Endothelial cell of umbilical vein (primary cell): ENCODE data around the gene WDR26. TPM values are rescaled to one million over a fixed set of nuclear protein-coding genes. Genes with fewer than 3 reads are reported as not detected.
"Not testable (repeated sequence)": the region's sequence is repeated elsewhere in the genome, so short reads cannot be mapped to it uniquely, and the experiment has no call there.

Experiments
- BruUV-seq: library from RNA; stranded (reverse); fragments of 400-500 nt; replicated peaks from 2 replicates; lab custom pipeline; 2021; lab: Mats Ljungman, UMichigan
- CTCF ChIA-PET: fragments of 300-600, 350-600 bp; sonication (Branson Sonifier 250); formaldehyde crosslinking; loops from one replicate; lab custom pipeline; 2021; ENCODE audit warnings: antibody characterized with exemption, inconsistent platforms; lab: Charles Lee
- POLR2A ChIA-PET: fragments of 300-600, 350-600 bp; sonication (Branson Sonifier 250); formaldehyde crosslinking; loops from one replicate; lab custom pipeline; 2021; ENCODE audit warnings: antibody characterized with exemption, inconsistent platforms; lab: Charles Lee
- DNase-seq: peaks from one replicate; pipeline ENCODE4 v3.0.0-alpha.2; 2011; ENCODE audit warnings: low read depth, low spot score
- FAIRE-seq: peaks from 2 replicates; lab custom pipeline; 2011; peaks lifted over from hg19 to GRCh38; lab: Jason Lieb, UNC
- H2AFZ ChIP-seq: 2 replicates; pipeline ENCODE4 v1.6.0; 2012; ENCODE audit warnings: low read depth, low read length, control low read depth, inconsistent platforms
- H3K27ac ChIP-seq: 2 replicates; pipeline ENCODE4 v1.5.1; 2011; ENCODE audit warnings: low read depth, mild to moderate bottlenecking, control low read depth, low read length, moderate library complexity; ENCODE audit not compliant: insufficient read depth
- H3K27me3 ChIP-seq, 2 experiments: 2 replicates each; pipeline versions ENCODE4 v1.6.0 to v1.6.1; 2011; ENCODE audit warnings: low read length in 2 of 2, mixed read lengths in 1 of 2; ENCODE audit not compliant: control insufficient read depth in 2 of 2, insufficient read depth in 2 of 2
- H3K36me3 ChIP-seq, 2 experiments: 2 replicates in 1 of 2; 3 replicates in 1 of 2; pipeline ENCODE4 v1.5.1; 2011; ENCODE audit warnings: low read length in 2 of 2, mild to moderate bottlenecking in 1 of 2, moderate library complexity in 1 of 2; ENCODE audit not compliant: control insufficient read depth in 2 of 2, insufficient read depth in 2 of 2; ENCODE audit errors: extremely low read depth in 1 of 2
- H3K4me1 ChIP-seq: 3 replicates; pipeline ENCODE4 v1.5.1; 2011; ENCODE audit warnings: mild to moderate bottlenecking, low read length; ENCODE audit not compliant: control insufficient read depth, insufficient read depth; ENCODE audit errors: extremely low read depth
- H3K4me2 ChIP-seq: 2 replicates; pipeline ENCODE4 v1.6.1; 2011; ENCODE audit warnings: low read length, control low read depth, mixed read lengths; ENCODE audit not compliant: insufficient read depth
- H3K4me3 ChIP-seq, 3 experiments: fragments of 200-600 bp in 1 of 3; sonication (generic), shearing (Covaris generic) in 1 of 3; replicated peaks in 1 of 3; 2 replicates each; pipeline ENCODE4 v1.5.1; 2011 to 2016; ENCODE audit warnings: control low read depth in 3 of 3, low read length in 3 of 3, mild to moderate bottlenecking in 2 of 3, inconsistent platforms in 1 of 3, low read depth in 1 of 3, moderate library complexity in 1 of 3; ENCODE audit not compliant: insufficient read depth in 1 of 3
- H3K79me2 ChIP-seq: 2 replicates; pipeline ENCODE4 v1.6.0; 2012; ENCODE audit warnings: low read length, inconsistent platforms; ENCODE audit not compliant: control insufficient read depth, insufficient read depth
- H3K9ac ChIP-seq: replicated peaks from 2 replicates; pipeline ENCODE3; 2011; ENCODE audit warnings: low read length, control low read depth; ENCODE audit not compliant: insufficient read depth; ENCODE audit errors: extremely low read depth
- H3K9me1 ChIP-seq: replicated peaks from 3 replicates; pipeline ENCODE4 v1.6.0; 2011; ENCODE audit warnings: mild to moderate bottlenecking, low read length; ENCODE audit not compliant: control insufficient read depth, insufficient read depth; ENCODE audit errors: extremely low read depth
- H3K9me3 ChIP-seq: replicated peaks from 2 replicates; pipeline ENCODE4 v1.5.1; 2012; ENCODE audit warnings: low read length, inconsistent platforms; ENCODE audit not compliant: control insufficient read depth, insufficient read depth
- H4K20me1 ChIP-seq: replicated peaks from 2 replicates; pipeline ENCODE3; 2011; ENCODE audit warnings: mild to moderate bottlenecking, low read length; ENCODE audit not compliant: control insufficient read depth, insufficient read depth; ENCODE audit errors: extremely low read depth
- CTCF ChIP-seq, 2 donors: IDR thresholded peaks; 1 replicate in 1 of 2; 2 replicates in 1 of 2; pipeline ENCODE4 v1.5.1; 2011; ENCODE audit warnings: low read length in 2 of 2, mild to moderate bottlenecking in 2 of 2, moderate library complexity in 2 of 2, control low read depth in 1 of 2, inconsistent platforms in 1 of 2, low read depth in 1 of 2; ENCODE audit not compliant: insufficient read depth in 1 of 2; ENCODE audit errors: extremely low read depth in 1 of 2
- EZH2 ChIP-seq: IDR thresholded peaks from 2 replicates; pipeline ENCODE4 v1.6.1; 2012; ENCODE audit warnings: borderline replicate concordance, low read depth, mild to moderate bottlenecking, moderate library complexity, low read length, inconsistent platforms; ENCODE audit not compliant: severe bottlenecking
- FOS ChIP-seq: IDR thresholded peaks from 2 replicates; pipeline ENCODE4 v1.6.1; 2011; ENCODE audit warnings: mild to moderate bottlenecking, low read length, moderate library complexity, borderline replicate concordance; ENCODE audit not compliant: insufficient read depth
- GATA2 ChIP-seq: IDR thresholded peaks from 2 replicates; pipeline ENCODE4 v1.7.0; 2011; ENCODE audit warnings: low read depth, mild to moderate bottlenecking, moderate library complexity, mixed read lengths, low read length; ENCODE audit not compliant: insufficient read length, insufficient read depth
- JUN ChIP-seq: IDR thresholded peaks from 2 replicates; pipeline ENCODE4 v1.6.1; 2011; ENCODE audit warnings: borderline replicate concordance, low read depth; ENCODE audit not compliant: insufficient read length, insufficient read depth
- MAX ChIP-seq: IDR thresholded peaks from 2 replicates; pipeline ENCODE4 v1.6.1; 2011; ENCODE audit not compliant: insufficient read depth, insufficient read length
- MYC ChIP-seq: IDR thresholded peaks from one replicate; pipeline ENCODE4 v1.6.1; 2011; ENCODE audit warnings: mild to moderate bottlenecking, low read depth, low read length
- POLR2A ChIP-seq: IDR thresholded peaks from 2 replicates; pipeline ENCODE4 v1.6.1; 2012; ENCODE audit warnings: low read depth, mild to moderate bottlenecking, control low read depth, low read length
- POLR2AphosphoS5 ChIP-seq: IDR thresholded peaks from 2 replicates; pipeline ENCODE4 v1.6.1; 2012; ENCODE audit warnings: low read depth, mild to moderate bottlenecking, control low read depth, low read length, moderate library complexity; ENCODE audit not compliant: insufficient read depth
- dilution Hi-C: fragments of 300-500 bp; cut with MboI; formaldehyde crosslinking; loops from one replicate; pipeline ENCODE4 v1.15.0; 2019; ENCODE audit warnings: low sequenced_read_pairs; ENCODE audit not compliant: extremely low pct_ligation_motif_present
- intact Hi-C: fragments of 100-400 bp; cut with micrococcal nuclease; formaldehyde crosslinking; loops from one replicate; pipeline ENCODE4 v1.10.0; 2022
- polyA plus RNA-seq, 4 experiments: library from polyadenylated mRNA; depleted of rRNA in 3 of 4; stranded (reverse) in 3 of 4; unstranded in 1 of 4; fragments of >200 nt; gene quantifications; 2 replicates each; pipeline versions ENCODE4 v1.2.1 to v1.2.3, GENCODE V29; 2011 to 2012; ENCODE audit warnings: missing spikeins in 1 of 4
- total RNA-seq: library from RNA; stranded (reverse); gene quantifications from 2 replicates; pipeline ENCODE4 v1.2.3, GENCODE V29; 2021

Gene WDR26
- total and polyA plus RNA-seq, 2 donors (not counting 3 experiments of a cell fraction or from before 2014, with no cell fraction given) = 26.7 to 92.4 TPM

GRCh38 chr1:224353975-224354925, 80.3 kb downstream of the WDR26 start:
- Histone ChIP-seq H3K36me3 (no peaks in the 10 kb centered on the region), H3K27ac (no peak overlapping the region), H3K9me1 (no peaks in the 10 kb centered on the region), H4K20me1 (no peaks in the 10 kb centered on the region), H2AFZ (no peak overlapping the region), H3K27me3 (no peaks in the 10 kb centered on the region), H3K9me3 (no peaks in the 10 kb centered on the region), H3K4me2 (no peak overlapping the region), H3K4me3 (no peak overlapping the region), H3K4me1 (peaks cover 10% of the 10 kb centered on the region), H3K79me2 (peaks cover 21% of the 10 kb centered on the region), H3K9ac (no peak overlapping the region)
- FAIRE-seq (no peak), DNase-seq (no peak)
- BruUV-seq = no TSS peak
- POLR2A ChIA-PET = no interaction called here
- no peak for TF ChIP-seq CTCF (IDR thresholded peaks at IDR 0.05; ENCODE audit: extremely low read depth in 1 of 2, insufficient read depth in 1 of 2, low read depth in 1 of 2, low read length in 2 of 2)
- TF ChIP-seq MAX = no peak
- TF ChIP-seq JUN = no peak
- TF ChIP-seq MYC = no peak
- TF ChIP-seq POLR2A = no peak
- TF ChIP-seq FOS = no peak
- TF ChIP-seq EZH2 = no peak
- no peak for TF ChIP-seq GATA2
- no peak for TF ChIP-seq POLR2AphosphoS5
- dilution Hi-C loops (no loop called here), intact Hi-C loops (no loop called here)
- CTCF ChIA-PET = interaction anchor here (0.6 to 1.3 kb wide), 4 partner anchors 10 to 238 kb away, joined by 3 to 5 read pairs (median 3); no protein-coding TSS in a partner anchor

- H3K4me1 ChIP-seq, H3K27me3 ChIP-seq, DNase-seq, H3K9ac ChIP-seq, BruUV-seq, POLR2A ChIA-PET, H3K9me3 ChIP-seq, H3K79me2 ChIP-seq, H3K4me2 ChIP-seq, H3K27ac ChIP-seq, H3K36me3 ChIP-seq, intact Hi-C loops, CTCF ChIA-PET, H3K4me3 ChIP-seq, H2AFZ ChIP-seq, FAIRE-seq, dilution Hi-C loops, H4K20me1 ChIP-seq, H3K9me1 ChIP-seq: not testable (repeated sequence)
Observed at GRCh38 chr1:224352436-224353085, 82.0 kb downstream of the WDR26 start.
